SKM-1 (cell line): Measurements from ENCODE around the gene WDR90.
A peak's percentile ranks its signal among the peaks of the same experiment; 100 is the strongest.

Experiments
- DNase-seq: peaks from one replicate; lab custom pipeline; 2025; ENCODE audit not compliant: unreplicated experiment; lab: John Stamatoyannopoulos, UW

WDR90 gene

DNA sequence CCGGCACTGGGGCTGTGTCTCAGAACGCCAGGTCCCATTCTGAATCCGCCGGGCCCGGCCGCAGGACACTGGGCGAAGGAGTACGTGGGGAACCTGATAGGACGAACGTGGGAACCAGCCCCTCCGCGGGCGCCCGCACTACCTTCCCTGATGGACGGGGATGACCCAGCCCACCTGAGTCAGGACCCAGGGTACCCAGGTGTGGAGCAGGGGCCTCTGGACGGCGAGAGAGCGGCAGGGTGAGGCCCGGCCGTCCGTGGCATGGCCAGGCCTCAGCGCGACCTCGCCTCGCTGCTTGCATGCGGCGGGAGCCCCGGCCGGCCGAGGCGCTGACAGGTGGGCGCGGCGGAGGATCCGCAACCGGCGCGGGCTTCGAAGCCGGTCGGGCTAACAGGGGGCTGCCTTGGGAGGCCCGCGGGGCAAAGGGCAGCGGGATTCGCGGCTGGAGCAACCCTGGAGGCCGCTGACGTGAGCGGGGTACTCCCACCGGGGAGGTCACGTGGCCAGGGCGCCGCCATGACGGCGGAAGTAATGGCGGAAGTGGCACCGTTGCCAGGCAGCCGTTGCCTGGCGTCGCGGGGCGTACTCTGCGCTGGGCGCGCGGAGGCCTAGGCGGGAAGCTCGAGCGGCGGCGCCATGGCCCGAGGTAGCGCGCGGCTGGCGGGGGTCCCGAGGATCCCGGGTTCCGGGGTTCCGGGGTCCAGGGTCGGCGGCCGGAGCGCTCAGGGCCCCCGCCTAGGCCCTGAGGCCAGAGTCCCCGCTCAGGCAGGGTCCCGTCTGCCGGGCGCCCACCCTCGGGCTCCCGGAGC, at the start of gene WDR90:
TSS of gene WDR90 (plus strand) at position 585 of the 809 bp plus-strand sequence. CDS start at position 637, 52 bp downstream.
- peak; percentile 71 for DNase-seq

- no peak for DNase-seq
Observed at GRCh38 chr16:600781-601180, 48.4 kb upstream of the WDR90 start.

DNA sequence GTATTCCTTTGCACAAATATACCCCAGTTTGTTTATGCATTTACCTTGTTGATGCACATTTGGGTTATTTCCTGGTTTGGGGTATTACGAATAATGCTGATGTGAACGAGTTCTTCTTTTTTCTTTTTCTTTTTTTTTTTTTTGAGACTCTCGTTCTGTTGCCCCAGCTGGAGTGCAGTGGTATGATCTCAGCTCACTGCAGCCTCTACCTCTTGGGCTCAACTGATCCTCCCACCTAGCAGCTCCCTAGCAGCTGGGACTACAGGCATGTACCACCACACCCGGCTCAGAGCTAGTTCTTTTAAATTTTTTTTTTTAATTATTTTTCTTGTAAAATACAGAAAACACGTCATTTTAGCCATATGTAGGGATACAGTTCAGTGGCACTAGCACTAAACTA, 45.2 kb upstream of the WDR90 start:
- no peak for DNase-seq

DNA sequence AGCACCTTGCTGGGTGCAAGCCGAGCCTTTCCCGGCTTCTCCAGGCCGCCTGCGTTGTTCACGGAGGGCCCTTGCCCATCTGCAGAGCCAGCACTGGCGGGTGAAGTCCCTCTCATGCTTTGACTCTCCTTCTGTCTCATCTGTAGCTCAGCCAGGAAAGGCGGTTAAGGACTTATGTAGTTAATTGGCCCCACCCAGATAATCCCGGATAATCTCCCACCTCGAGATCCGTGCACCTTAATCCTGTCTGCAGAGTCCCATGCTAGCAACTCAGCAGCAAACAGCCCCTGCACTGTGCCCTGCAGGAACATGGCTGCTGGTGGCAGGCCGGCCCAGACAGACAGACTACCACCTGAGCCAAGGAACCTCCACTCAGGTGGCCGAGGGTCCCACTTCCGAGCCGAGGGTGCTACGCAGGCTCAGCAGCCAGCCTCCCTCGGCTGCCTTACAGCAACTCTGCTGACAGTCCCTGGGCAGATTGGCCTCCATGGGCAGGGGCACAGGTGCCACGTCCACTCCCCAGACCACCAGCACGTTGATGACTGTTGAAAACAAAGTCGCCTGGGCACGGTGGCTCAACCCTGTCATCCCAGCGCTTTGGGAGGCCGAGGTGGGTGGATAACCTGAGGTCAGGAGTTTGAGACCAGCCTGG, 42.4 kb upstream of the WDR90 start:
- no peak for DNase-seq

GRCh38 chr16:608019-608418, 41.1 kb upstream of the WDR90 start:
- DNase-seq: no peak

DNA sequence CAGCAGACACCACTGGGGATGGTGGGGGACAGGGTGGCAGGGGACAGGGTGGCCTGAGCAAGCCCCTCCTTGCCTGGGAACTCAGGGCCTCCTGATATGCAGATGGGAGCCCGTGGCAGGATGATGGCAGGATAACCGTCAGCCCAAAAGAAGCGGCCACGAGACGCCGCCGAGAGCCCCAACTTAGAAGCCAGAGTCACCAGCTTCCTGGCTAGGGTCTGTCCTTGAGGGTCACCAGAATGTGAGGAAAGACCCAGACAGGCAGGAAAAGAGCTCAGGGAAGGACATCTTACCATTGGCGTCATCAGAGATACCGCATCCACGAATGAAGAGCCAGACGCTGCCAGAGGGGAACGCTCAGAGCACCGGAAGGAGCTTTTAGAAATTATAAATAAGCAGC, 39.8 kb upstream of the WDR90 start:
- no peak for DNase-seq

GRCh38 chr16:609984-610383, 39.2 kb upstream of the WDR90 start:
- no peak for DNase-seq

DNA sequence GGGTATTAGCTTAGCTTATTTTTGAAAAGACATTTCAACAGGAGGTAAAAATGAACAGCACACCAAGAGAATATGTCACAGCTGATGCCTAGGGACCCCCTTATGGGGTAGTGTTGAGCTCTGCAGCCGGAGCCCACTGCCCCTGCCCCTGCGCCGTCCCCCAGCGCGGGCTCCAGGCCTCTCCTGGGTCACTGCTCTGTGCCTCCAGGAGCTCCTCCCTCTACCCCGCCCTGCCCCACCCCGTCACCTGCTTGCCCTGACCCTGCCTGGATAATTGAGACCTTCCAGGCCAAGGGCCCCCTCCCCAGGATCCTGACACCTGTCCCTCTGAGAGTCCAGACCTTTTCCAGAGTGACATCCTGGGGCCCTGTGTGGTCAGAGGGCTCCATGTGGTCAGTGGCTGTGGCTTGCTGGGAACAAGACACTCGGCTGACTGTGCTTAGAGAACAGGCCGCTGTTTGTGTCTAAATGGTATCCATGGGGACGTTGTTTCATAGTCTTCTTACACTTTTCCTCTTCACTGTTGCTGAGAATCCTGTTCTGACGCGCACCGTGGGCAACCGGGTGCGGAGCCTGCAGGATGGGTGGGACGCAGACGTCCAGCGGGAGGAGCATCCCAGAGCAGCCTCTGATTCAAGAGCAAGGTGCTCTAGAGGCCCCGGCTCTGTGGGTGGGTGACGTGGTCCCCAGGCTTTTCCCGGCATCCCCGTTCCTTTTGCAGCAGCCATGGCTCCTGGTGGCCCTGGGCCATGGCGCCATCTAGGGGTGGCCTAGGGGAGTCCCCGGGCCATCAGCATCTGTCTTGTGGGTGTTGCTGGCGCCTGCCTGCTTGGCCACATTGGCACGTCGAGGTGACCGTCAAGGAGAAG, 38.4 kb upstream of the WDR90 start:
- no peak for DNase-seq

DNA sequence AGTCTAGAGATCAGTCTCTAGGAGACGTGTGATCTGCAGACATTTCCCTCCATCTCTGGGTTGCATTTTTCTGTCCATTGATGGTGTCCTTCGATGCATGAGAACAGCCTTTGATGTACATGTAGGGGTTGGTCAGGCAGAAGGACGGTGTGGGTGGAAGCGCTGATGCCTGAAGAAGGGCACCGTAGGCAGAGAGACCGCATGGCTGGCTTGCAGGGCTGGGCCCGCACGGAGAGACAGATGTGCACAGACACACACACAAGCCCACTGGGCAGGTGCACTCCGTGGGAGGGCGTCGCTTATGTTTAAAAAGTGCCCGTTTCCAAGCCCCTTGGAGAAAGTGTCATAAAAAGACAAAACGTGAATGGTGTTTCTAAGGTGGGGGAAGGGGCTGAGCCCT, 34.0 kb upstream of the WDR90 start:
- DNase-seq: no peak

DNA sequence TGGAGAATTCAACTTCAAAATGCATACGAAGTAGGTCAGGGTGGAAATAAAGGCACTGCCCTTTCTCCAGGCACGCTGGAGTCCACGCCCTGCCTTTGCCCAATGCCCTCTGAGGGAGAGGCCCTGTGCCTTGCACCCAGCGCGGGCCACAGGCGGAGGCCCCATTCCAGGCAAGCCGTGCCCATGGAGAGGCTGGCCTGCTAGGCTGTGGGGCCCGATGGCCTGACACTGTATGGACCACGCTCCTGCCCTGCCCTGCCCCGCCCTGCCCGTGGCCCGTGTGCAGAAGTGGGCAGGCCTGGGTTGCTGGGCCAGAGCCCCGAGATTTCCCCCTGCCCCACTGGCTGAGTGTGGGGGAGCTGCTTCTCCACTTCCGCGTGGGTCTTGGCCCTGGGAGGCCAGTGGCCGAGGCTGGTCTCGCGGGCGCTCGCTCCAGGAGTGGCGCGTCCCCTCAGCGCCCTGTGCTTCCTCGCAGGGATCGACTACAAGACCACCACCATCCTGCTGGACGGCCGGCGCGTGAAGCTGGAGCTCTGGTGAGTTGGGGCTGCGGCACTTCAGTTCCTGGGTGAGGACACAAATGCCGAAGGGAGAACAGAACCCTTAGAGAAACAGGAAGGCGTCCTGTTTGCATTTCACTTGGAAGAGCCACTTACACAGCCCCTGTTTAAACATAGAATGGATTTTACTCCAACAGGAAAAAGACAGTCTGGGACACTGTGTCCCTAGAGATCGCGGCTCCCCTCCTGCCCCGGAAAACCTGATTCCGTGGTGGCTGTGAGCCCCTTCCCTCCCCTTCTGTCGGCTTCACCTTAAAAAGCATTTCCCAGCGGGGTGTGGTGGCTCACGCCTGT, 32.2 kb upstream of the WDR90 start:
- no peak for DNase-seq

DNA sequence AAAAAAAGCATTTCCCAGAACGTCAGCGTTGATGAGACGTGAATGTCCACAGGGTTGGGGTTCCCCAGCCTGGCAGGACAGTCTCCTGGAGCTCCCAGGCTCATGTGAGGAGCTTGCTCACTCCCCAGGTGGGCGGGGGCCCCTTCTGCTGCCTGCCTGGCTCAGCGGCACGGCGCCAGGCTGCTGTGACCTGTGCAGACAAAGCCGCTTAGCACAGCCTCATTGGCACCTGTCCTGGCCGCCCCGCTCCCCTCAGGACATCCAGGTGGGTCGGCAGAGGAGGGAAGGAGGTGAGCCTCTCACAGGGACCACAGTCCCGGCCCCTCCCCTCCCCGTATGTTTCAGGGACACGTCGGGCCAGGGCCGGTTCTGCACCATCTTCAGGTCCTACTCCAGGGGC, 31.3 kb upstream of the WDR90 start:
- no peak for DNase-seq

- no peak for DNase-seq
Observed at GRCh38 chr16:619476-620100, 29.6 kb upstream of the WDR90 start.

DNA sequence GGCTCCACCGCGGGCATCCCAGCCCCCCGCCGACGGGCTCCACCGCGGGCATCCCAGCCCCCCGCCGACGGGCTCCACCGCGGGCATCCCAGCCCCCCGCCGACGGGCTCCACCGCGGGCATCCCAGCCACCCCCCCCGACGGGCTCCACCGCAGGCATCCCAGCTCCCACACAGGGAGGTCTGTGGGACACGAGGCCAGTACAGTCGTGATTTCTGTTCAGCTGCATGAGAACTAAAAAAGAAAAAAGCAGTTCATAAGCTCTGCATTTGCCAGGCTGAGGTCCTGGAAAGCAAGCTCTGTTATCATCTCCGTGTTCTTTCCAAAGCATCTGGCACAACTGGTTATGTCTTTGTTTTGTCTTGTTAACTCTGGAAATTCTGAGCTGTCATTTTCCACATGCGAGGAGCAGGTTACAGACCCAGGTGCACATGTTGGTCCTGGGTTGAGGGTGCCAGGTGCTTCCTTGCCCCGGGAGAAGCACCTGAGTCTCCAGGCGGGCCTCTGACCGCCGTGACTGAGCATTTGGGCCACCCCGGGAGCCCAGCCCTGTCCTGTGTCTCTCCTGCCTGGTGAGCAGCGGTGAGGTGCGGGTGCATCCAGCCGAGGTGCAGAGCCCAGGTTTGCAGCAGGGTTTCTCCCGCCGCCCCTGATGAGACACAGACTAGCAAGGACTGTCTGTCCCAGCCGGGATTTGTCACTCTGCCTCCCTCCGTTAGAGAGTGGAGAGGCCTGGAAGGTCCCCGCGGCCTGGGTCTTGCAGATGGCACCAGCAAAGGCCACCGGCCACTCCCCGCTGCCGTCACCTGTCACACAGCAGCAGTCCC, 28.3 kb upstream of the WDR90 start:
- no peak for DNase-seq

- no peak for DNase-seq
Observed at GRCh38 chr16:621526-622105, 27.5 kb upstream of the WDR90 start.

DNA sequence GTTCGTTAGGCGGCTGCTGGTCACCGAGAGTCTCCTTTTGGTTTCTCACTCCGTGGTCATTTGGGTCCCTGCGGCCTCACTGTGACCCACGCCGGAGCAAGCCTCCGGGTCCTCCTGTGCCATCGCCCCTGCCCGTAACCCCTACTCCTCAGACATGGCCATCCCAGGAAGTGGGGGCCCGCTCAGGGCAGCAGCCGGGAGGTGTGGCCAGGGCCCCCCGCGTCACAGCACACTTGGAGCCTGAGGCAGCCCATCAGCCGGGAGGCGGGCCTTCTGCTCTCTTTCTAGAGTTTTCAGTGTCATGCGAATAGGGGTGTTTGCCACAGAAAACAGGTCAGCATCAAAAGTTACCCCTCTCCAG, 26.3 kb upstream of the WDR90 start:
- no peak for DNase-seq

GRCh38 chr16:624526-625070, 24.6 kb upstream of the WDR90 start:
- no peak for DNase-seq

- no peak for DNase-seq
Observed at GRCh38 chr16:625117-625976, 23.8 kb upstream of the WDR90 start.
